COR-L47 (cell line): ENCODE measurements around the gene FARP1.
A peak's percentile ranks its signal among the peaks of the same experiment; 100 is the strongest.

Source experiments
- DNase-seq: peaks from one replicate; lab custom pipeline; 2025; lab: John Stamatoyannopoulos, UW

FARP1 gene

GRCh38 chr13:98447130-98447529 lies 304.2 kb downstream of the FARP1 start:
- DNase-seq = no peak

GRCh38 chr13:98447881-98448641 lies 305.2 kb downstream of the FARP1 start:
- peak; percentile 27 for DNase-seq

GRCh38 chr13:98448642-98448928 lies 305.7 kb downstream of the FARP1 start:
- no peak for DNase-seq

- no peak for DNase-seq
Measured at GRCh38 chr13:98449273-98449672, 306.4 kb downstream of the FARP1 start.

GRCh38 chr13:98450026-98450425 lies 307.1 kb downstream of the FARP1 start:
- DNase-seq = no peak

- DNase-seq = no peak
Measured at GRCh38 chr13:98450539-98451111, 307.7 kb downstream of the FARP1 start.

GRCh38 chr13:98451676-98452470 lies 309.0 kb downstream of the FARP1 start:
- DNase-seq = no peak

GRCh38 chr13:98452851-98453843 lies 310.3 kb downstream of the FARP1 start:
- no peak for DNase-seq

- peak; percentile 71 for DNase-seq
Measured at GRCh38 chr13:98454389-98454881, 311.5 kb downstream of the FARP1 start.

- peak; percentile 46 for DNase-seq
Measured at GRCh38 chr13:98456413-98456845, 313.5 kb downstream of the FARP1 start.

- no peak for DNase-seq
Measured at GRCh38 chr13:98457053-98457452, 314.2 kb downstream of the FARP1 start.

- no peak for DNase-seq
Measured at GRCh38 chr13:98458431-98458830, 315.5 kb downstream of the FARP1 start.

GRCh38 chr13:98459171-98459681 lies 316.3 kb downstream of the FARP1 start:
- no peak for DNase-seq

- DNase-seq = no peak
Measured at GRCh38 chr13:98459721-98460370, 317.0 kb downstream of the FARP1 start.

- DNase-seq = no peak
Measured at GRCh38 chr13:98460516-98460915, 317.6 kb downstream of the FARP1 start.

- no peak for DNase-seq
Measured at GRCh38 chr13:98461486-98462240, 318.8 kb downstream of the FARP1 start.

- DNase-seq = no peak
Measured at GRCh38 chr13:98462241-98462882, 319.5 kb downstream of the FARP1 start.

GRCh38 chr13:98462946-98463345 lies 320.1 kb downstream of the FARP1 start:
- DNase-seq = no peak

- DNase-seq = no peak
Measured at GRCh38 chr13:98466634-98467236, 323.8 kb downstream of the FARP1 start.
